ENCODE results near the gene PTPN6. TPM values are rescaled to one million over a fixed set of nuclear protein-coding genes. Genes with fewer than 3 reads are reported as not detected.

Gene PTPN6
- total and polyA plus RNA-seq, 9 of the 15 experiments (the other 6 are each of a cell fraction or from before 2014, with no cell fraction given): 1.5 to 5.1 (median 3.9) TPM

- TF ChIP-seq ZBTB34 (CRISPR knock-in tag; IDR thresholded peaks at IDR 0.05) (no peak), BCOR (IDR thresholded peaks at IDR 0.05) (no peak), CTCFL (IDR thresholded peaks at IDR 0.05; ENCODE audit: borderline replicate concordance, insufficient read depth, low read depth, low read length, poor library complexity, severe bottlenecking) (peak; percentile 92), RAD51 (IDR thresholded peaks at IDR 0.05; ENCODE audit: borderline replicate concordance, low read depth) (no peak), GTF2A2 (tag; IDR thresholded peaks at IDR 0.05) (no peak), ZNF589 (CRISPR knock-in tag; IDR thresholded peaks at IDR 0.05; ENCODE audit: low read depth) (no peak; the same call in 1 of the 2 replicates), CBFA2T3 (IDR thresholded peaks at IDR 0.05) (no peak), STAT6 (CRISPR knock-in tag; IDR thresholded peaks at IDR 0.05) (no peak), ZFP91 (CRISPR knock-in tag; IDR thresholded peaks at IDR 0.05) (no peak), HDAC3 (IDR thresholded peaks at IDR 0.05; ENCODE audit: borderline replicate concordance, partially characterized antibody) (no peak), STAG1 (CRISPR knock-in tag; IDR thresholded peaks at IDR 0.05; ENCODE audit: borderline replicate concordance) (no peak), NEUROD1 (IDR thresholded peaks at IDR 0.05; ENCODE audit: borderline replicate concordance, low read depth, low read length, partially characterized antibody) (peak; percentile 48), JUN (IDR thresholded peaks at IDR 0.05; ENCODE audit: borderline replicate concordance, low read depth, low read length) (0 out of 2 replicates have a peak, but pooled peaks have one; percentile 12), JUN (CRISPR knock-in tag; IDR thresholded peaks at IDR 0.05; ENCODE audit: borderline replicate concordance) (no peak), ZC3H8 (IDR thresholded peaks at IDR 0.05) (no peak), ELF2 (CRISPR knock-in tag; IDR thresholded peaks at IDR 0.05) (no peak), PHB (CRISPR knock-in tag; IDR thresholded peaks at IDR 0.05) (no peak), ARID3A (IDR thresholded peaks at IDR 0.05; ENCODE audit: borderline replicate concordance, low read depth, low read length) (no peak), STAT5A (IDR thresholded peaks at IDR 0.05; ENCODE audit: borderline replicate concordance, low read length) (no peak)
Observed at GRCh38 chr12:6965026-6965661, 14.0 kb downstream of the PTPN6 start (continued).

Measured in K562 (cell line).